IPS-18a (cell line): ENCODE data around the gene FGD2.

Source experiments
- H3K27ac ChIP-seq: one replicate; pipeline ENCODE4 v1.5.1; 2013; ENCODE audit warnings: low read length
- H3K27me3 ChIP-seq: one replicate; pipeline ENCODE4 v1.6.1; 2013; ENCODE audit warnings: mild to moderate bottlenecking, low read length; ENCODE audit not compliant: control insufficient read depth, insufficient read depth
- H3K36me3 ChIP-seq: one replicate; pipeline ENCODE4 v1.6.1; 2013; ENCODE audit warnings: low read depth, low read length; ENCODE audit not compliant: control insufficient read depth
- H3K4me1 ChIP-seq: one replicate; pipeline ENCODE4 v1.6.1; 2013; ENCODE audit warnings: low read depth, low read length; ENCODE audit not compliant: control insufficient read depth
- H3K4me3 ChIP-seq: one replicate; pipeline ENCODE4 v1.5.1; 2013; ENCODE audit warnings: low read length
- H3K9ac ChIP-seq: one replicate; pipeline ENCODE4 v1.6.1; 2013; ENCODE audit warnings: mild to moderate bottlenecking, low read length, moderate library complexity
- H3K9me3 ChIP-seq: one replicate; pipeline ENCODE4 v1.6.1; 2013; ENCODE audit warnings: low read depth, low read length; ENCODE audit not compliant: control insufficient read depth

FGD2 gene

GRCh38 chr6:36964349-36964748 is 41.1 kb upstream of the FGD2 start:
- H3K9ac ChIP-seq, result no peak overlapping the region
- peaks cover 20% of the 10 kb centered on the region for H3K36me3 ChIP-seq
- H3K4me1 ChIP-seq, result no peaks in the 10 kb centered on the region
- H3K9me3 ChIP-seq, result no peaks in the 10 kb centered on the region
- no peak overlapping the region for H3K27ac ChIP-seq
- H3K27me3 ChIP-seq, result no peaks in the 10 kb centered on the region
- no peak overlapping the region for H3K4me3 ChIP-seq

DNA sequence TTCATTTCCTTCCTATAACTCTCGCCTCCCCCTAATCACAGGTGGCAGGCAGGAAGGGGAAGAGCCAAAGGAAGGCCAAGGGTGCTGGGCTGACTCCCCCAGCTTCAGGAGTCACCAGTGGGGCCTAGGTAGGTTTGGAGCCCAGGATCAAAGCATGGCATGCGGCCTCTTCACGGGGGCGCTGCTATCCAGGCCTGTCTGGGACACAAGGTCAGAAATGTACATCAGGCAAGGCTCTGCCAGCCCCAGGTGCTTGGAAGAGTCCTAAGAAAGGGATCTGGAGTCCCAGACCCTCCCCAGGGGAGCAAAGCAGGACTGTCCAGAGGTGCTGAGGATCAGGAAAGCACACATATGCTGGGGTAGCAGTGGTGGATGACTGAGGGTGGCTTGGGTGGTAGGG is 40.5 kb upstream of the FGD2 start:
- H3K4me3 ChIP-seq, result no peak overlapping the region
- no peaks in the 10 kb centered on the region for H3K27me3 ChIP-seq

GRCh38 chr6:36967301-36967700 is 38.2 kb upstream of the FGD2 start:
- Histone ChIP-seq H3K27ac (no peak overlapping the region), H3K27me3 (no peaks in the 10 kb centered on the region), H3K9me3 (no peaks in the 10 kb centered on the region), H3K9ac (no peak overlapping the region), H3K36me3 (peaks cover 50% of the 10 kb centered on the region), H3K4me1 (no peaks in the 10 kb centered on the region), H3K4me3 (no peak overlapping the region)

More for the DNA sequence above, 40.5 kb upstream of the FGD2 start:
- Histone ChIP-seq H3K4me1 (no peaks in the 10 kb centered on the region), H3K9ac (no peak overlapping the region), H3K27ac (no peak overlapping the region), H3K9me3 (no peaks in the 10 kb centered on the region), H3K36me3 (peaks cover 26% of the 10 kb centered on the region)

GRCh38 chr6:36967757-36968156 is 37.7 kb upstream of the FGD2 start:
- no peaks in the 10 kb centered on the region for H3K9me3 ChIP-seq
- H3K9ac ChIP-seq, result no peak overlapping the region
- no peak overlapping the region for H3K4me3 ChIP-seq
- no peaks in the 10 kb centered on the region for H3K27me3 ChIP-seq
- H3K27ac ChIP-seq, result no peak overlapping the region
- H3K36me3 ChIP-seq, result peaks cover 54% of the 10 kb centered on the region
- no peaks in the 10 kb centered on the region for H3K4me1 ChIP-seq

DNA sequence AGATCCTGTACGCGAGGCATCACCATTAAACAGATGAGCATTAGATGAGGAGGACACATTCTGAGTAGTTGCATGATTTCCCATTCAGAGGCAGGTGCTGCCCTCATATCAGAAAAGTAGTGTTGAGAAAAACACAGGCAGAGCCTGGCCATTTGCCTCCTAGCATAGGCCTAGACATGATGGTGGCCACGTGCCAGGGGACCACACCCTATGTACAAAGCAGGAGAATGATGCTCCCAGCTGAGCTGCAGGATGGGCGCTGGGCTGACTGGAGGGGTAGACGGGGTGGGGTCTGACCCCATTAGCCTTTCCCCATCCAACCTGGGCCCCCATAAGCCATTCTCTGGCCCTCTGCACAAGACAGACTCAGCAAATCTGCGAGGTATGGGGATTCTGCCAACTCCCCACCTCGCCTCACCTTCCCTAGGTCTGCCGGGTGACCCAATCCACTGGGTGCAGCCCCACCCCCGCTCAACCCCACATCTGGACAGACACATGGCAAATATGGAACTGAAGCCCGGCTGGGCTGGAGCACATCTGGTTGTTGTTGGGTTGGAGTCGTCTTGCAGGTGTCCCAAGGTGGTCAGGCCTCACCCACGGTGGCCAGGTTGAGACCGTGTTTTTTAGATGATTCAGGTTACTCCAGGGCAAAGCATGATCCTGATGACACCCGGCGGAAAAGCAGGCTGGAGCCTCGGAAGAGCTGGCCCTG is 37.0 kb upstream of the FGD2 start:
- Histone ChIP-seq H3K4me3 (no peak overlapping the region), H3K4me1 (no peaks in the 10 kb centered on the region), H3K27me3 (no peaks in the 10 kb centered on the region), H3K36me3 (peaks cover 59% of the 10 kb centered on the region), H3K9ac (no peak overlapping the region), H3K27ac (no peak overlapping the region), H3K9me3 (no peaks in the 10 kb centered on the region)

- Histone ChIP-seq H3K27ac (no peak overlapping the region), H3K9me3 (no peaks in the 10 kb centered on the region), H3K36me3 (peaks cover 67% of the 10 kb centered on the region)
Observed at GRCh38 chr6:36969240-36969691, 36.2 kb upstream of the FGD2 start.

DNA sequence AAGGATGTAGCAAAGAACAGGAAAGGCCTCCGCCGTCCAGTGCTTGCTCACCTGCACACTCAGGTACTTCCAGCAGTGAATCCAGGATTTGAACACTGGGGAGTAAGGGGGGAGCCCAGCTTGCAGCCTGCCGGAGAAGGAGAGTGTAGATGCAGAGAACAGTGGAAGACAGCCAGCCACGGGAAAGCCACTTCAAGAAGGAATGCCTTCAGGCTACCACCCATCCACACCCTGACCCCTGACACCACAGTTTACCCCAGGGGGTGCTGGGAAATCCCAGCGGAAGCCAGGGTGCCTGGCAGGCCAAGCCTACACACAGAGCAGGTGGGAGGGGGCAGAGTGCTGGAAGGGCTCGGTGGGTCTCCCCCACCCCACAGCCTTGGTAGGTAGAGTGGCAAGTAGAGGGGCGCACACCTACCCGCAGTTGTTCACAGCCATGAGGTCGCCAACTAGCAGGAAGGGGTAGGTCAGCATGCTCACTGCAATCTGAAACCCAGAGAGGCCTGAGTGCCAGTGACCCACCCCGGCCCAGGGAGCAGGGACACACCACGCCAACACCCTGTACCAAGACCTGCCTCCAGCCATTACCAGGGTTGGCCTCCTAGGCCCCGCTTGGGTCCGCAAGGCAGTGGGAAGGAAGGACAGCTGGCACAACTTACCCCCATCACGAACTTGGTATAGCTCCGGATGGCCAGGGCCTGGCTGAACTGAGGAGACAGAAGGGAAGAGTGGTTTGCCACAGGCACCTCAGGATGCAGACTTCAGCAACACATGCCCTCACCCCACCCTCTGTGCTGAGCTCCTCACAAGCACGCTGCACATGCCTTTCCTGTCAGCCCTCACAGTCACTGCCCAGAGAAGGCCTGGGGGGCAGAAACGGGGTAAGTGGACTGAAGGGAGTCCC is 35.2 kb upstream of the FGD2 start:
- Histone ChIP-seq H3K4me1 (no peaks in the 10 kb centered on the region), H3K27me3 (no peaks in the 10 kb centered on the region), H3K9ac (no peak overlapping the region), H3K4me3 (no peak overlapping the region), H3K36me3 (peaks cover 77% of the 10 kb centered on the region), H3K9me3 (no peaks in the 10 kb centered on the region), H3K27ac (no peak overlapping the region)

More at GRCh38 chr6:36969240-36969691, 36.2 kb upstream of the FGD2 start:
- Histone ChIP-seq H3K27me3 (no peaks in the 10 kb centered on the region), H3K4me1 (no peaks in the 10 kb centered on the region), H3K4me3 (no peak overlapping the region), H3K9ac (no peak overlapping the region)

GRCh38 chr6:36970892-36971842 is 34.3 kb upstream of the FGD2 start:
- H3K9me3 ChIP-seq, result no peaks in the 10 kb centered on the region
- H3K27ac ChIP-seq, result no peak overlapping the region
- no peak overlapping the region for H3K9ac ChIP-seq
- no peaks in the 10 kb centered on the region for H3K27me3 ChIP-seq
- H3K4me3 ChIP-seq, result no peak overlapping the region
- peaks cover 86% of the 10 kb centered on the region for H3K36me3 ChIP-seq
- H3K4me1 ChIP-seq, result no peaks in the 10 kb centered on the region

GRCh38 chr6:36971921-36972673 is 33.4 kb upstream of the FGD2 start:
- no peaks in the 10 kb centered on the region for H3K9me3 ChIP-seq
- H3K9ac ChIP-seq, result no peak overlapping the region
- H3K4me1 ChIP-seq, result no peaks in the 10 kb centered on the region
- H3K27me3 ChIP-seq, result no peaks in the 10 kb centered on the region
- peaks cover 95% of the 10 kb centered on the region for H3K36me3 ChIP-seq
- no peak overlapping the region for H3K4me3 ChIP-seq
- no peak overlapping the region for H3K27ac ChIP-seq

DNA sequence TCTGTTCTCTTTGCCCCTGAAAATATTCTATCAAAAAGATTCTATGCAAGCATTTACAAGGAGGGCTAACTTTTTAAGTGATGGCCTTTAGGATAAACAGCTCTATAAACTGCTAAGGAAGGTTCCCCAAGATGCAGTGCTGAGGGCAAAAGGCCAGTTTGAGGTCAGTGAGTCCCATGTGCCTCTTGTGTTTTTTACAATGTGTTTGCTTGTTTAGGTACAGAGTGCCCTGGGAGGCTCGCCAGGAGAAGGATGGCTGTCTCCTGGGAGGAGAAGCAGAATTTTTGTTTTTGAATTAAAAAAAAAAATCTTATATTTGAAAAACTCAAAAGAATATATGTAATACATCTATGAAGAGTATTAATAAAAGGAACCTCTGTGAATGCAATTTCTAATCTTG is 32.3 kb upstream of the FGD2 start:
- Histone ChIP-seq H3K9me3 (no peaks in the 10 kb centered on the region), H3K4me1 (no peaks in the 10 kb centered on the region), H3K9ac (no peak overlapping the region), H3K4me3 (no peak overlapping the region), H3K36me3 (peaks cover 94% of the 10 kb centered on the region), H3K27ac (no peak overlapping the region), H3K27me3 (no peaks in the 10 kb centered on the region)
